Mucosa of gallbladder (tissue), 1 donor: Measurements from ENCODE around the gene ARHGAP29. TPM values are rescaled to one million over a fixed set of nuclear protein-coding genes. Genes with fewer than 3 reads are reported as not detected.
"Not testable (repeated sequence)": the region's sequence is repeated elsewhere in the genome, so short reads cannot be mapped to it uniquely, and the experiment has no call there.

Experiments
- DNase-seq: peaks from one replicate; pipeline ENCODE4 v3.0.0-alpha.2; 2020; ENCODE audit warnings: low spot score
- total RNA-seq: library from RNA; stranded (reverse); gene quantifications from one replicate; pipeline ENCODE4 v1.2.1, GENCODE V29; 2021
- donor health status: DM: no; HTN: no; CAD: no.

ARHGAP29 gene
- total RNA-seq, 1 donor from 2014 or later: 19.2 TPM

GRCh38 chr1:94180650-94181049, 56.7 kb downstream of the ARHGAP29 start:
- DNase-seq: no peak

GRCh38 chr1:94178901-94179300, 58.5 kb downstream of the ARHGAP29 start:
- no peak for DNase-seq

- no peak for DNase-seq
These were observed 68.3 kb downstream of the ARHGAP29 start for GRCh38 chr1:94169126-94169525.

GRCh38 chr1:94165843-94166242, 71.5 kb downstream of the ARHGAP29 start:
- DNase-seq: no peak

GRCh38 chr1:94164885-94165284, 72.5 kb downstream of the ARHGAP29 start:
- DNase-seq: not testable (repeated sequence)

- DNase-seq: not testable (repeated sequence)
These were observed 73.3 kb downstream of the ARHGAP29 start for GRCh38 chr1:94164121-94164520.

GRCh38 chr1:94163249-94163648, 74.1 kb downstream of the ARHGAP29 start:
- DNase-seq: not testable (repeated sequence)

GRCh38 chr1:94160811-94161210, 76.6 kb downstream of the ARHGAP29 start:
- no peak for DNase-seq

GRCh38 chr1:94156096-94156625, 81.2 kb downstream of the ARHGAP29 start:
- DNase-seq: no peak

- DNase-seq: no peak
These were observed 82.4 kb downstream of the ARHGAP29 start for GRCh38 chr1:94154989-94155388.

GRCh38 chr1:94153133-94153532, 84.3 kb downstream of the ARHGAP29 start:
- no peak for DNase-seq

GRCh38 chr1:94149166-94149565, 88.2 kb downstream of the ARHGAP29 start:
- DNase-seq: not testable (repeated sequence)

- DNase-seq: no peak
These were observed 91.1 kb downstream of the ARHGAP29 start for GRCh38 chr1:94146273-94146672.

- no peak for DNase-seq
These were observed 92.5 kb downstream of the ARHGAP29 start for GRCh38 chr1:94144836-94145235.

- no peak for DNase-seq
These were observed 93.6 kb downstream of the ARHGAP29 start for GRCh38 chr1:94143809-94144176.

- no peak for DNase-seq
These were observed 94.1 kb downstream of the ARHGAP29 start for GRCh38 chr1:94143173-94143808.

GRCh38 chr1:94142583-94142982, 94.8 kb downstream of the ARHGAP29 start:
- no peak for DNase-seq

GRCh38 chr1:94142022-94142421, 95.4 kb downstream of the ARHGAP29 start:
- no peak for DNase-seq

- no peak for DNase-seq
These were observed 105.3 kb downstream of the ARHGAP29 start for GRCh38 chr1:94132111-94132510.

- DNase-seq: no peak
These were observed 106.4 kb downstream of the ARHGAP29 start for GRCh38 chr1:94130851-94131595.

GRCh38 chr1:94126651-94127050, 110.7 kb downstream of the ARHGAP29 start:
- DNase-seq: no peak

- DNase-seq: no peak
These were observed 111.6 kb downstream of the ARHGAP29 start for GRCh38 chr1:94125551-94126514.
